ENCODE data around the gene CCDC172. TPM values are rescaled to one million over a fixed set of nuclear protein-coding genes. Genes with fewer than 3 reads are reported as not detected.

CCDC172 gene
- total and polyA plus RNA-seq, 2 experiments from 2014 or later, result 4.6 to 17.6 TPM

DNA sequence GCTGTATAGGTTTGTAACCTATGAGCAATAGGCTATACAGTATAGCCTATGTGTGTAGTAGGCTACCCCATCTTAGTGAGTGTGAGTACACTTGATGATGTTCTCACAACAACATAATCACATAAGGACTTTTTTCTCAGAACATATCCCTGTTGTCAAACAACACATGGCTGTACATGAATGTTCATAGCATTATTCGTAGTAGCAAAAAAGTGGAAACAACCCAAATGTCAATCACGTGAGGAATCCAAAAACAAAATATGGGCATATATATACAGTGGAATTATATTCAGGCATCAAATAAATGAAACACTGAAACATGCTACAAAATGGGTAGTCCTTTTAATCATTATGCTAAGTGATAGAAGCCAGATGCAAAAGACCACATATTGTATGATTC lies 31.1 kb downstream of the CCDC172 start:
- no peak overlapping the region for H3K4me3 Mint-ChIP-seq
- Histone ChIP-seq H3K27ac (ENCODE audit: low read depth) (no peak overlapping the region), H3K27me3 (ENCODE audit: insufficient read depth) (no peaks in the 10 kb centered on the region), H3K4me1 (ENCODE audit: insufficient read depth) (no peaks in the 10 kb centered on the region; the same call in 1 of the 2 replicates), H3K36me3 (ENCODE audit: insufficient read depth) (no peaks in the 10 kb centered on the region), H3K4me2 (no peak overlapping the region), H4K20me1 (replicated peaks; ENCODE audit: insufficient read depth) (no peaks in the 10 kb centered on the region), H3K4me3 (no peak overlapping the region), H3F3A (replicated peaks; ENCODE audit: low read depth) (no peaks in the 10 kb centered on the region), H3K79me2 (replicated peaks; ENCODE audit: insufficient read depth) (no peaks in the 10 kb centered on the region), H2AFZ (no peak overlapping the region), H3K9me2 (ENCODE audit: insufficient read depth) (no peaks in the 10 kb centered on the region)
- TF ChIP-seq ZNF331 (CRISPR knock-in tag; IDR thresholded peaks at IDR 0.05; ENCODE audit: low read depth) (no peak), STAT1 (IDR thresholded peaks at IDR 0.05; ENCODE audit: unreplicated experiment) (no peak), JUNB (IDR thresholded peaks at IDR 0.05; ENCODE audit: unreplicated experiment) (no peak), POLR2AphosphoS5 (IDR thresholded peaks at IDR 0.05; ENCODE audit: low read depth) (no peak)
- TF ChIP-seq, protein P1, sequence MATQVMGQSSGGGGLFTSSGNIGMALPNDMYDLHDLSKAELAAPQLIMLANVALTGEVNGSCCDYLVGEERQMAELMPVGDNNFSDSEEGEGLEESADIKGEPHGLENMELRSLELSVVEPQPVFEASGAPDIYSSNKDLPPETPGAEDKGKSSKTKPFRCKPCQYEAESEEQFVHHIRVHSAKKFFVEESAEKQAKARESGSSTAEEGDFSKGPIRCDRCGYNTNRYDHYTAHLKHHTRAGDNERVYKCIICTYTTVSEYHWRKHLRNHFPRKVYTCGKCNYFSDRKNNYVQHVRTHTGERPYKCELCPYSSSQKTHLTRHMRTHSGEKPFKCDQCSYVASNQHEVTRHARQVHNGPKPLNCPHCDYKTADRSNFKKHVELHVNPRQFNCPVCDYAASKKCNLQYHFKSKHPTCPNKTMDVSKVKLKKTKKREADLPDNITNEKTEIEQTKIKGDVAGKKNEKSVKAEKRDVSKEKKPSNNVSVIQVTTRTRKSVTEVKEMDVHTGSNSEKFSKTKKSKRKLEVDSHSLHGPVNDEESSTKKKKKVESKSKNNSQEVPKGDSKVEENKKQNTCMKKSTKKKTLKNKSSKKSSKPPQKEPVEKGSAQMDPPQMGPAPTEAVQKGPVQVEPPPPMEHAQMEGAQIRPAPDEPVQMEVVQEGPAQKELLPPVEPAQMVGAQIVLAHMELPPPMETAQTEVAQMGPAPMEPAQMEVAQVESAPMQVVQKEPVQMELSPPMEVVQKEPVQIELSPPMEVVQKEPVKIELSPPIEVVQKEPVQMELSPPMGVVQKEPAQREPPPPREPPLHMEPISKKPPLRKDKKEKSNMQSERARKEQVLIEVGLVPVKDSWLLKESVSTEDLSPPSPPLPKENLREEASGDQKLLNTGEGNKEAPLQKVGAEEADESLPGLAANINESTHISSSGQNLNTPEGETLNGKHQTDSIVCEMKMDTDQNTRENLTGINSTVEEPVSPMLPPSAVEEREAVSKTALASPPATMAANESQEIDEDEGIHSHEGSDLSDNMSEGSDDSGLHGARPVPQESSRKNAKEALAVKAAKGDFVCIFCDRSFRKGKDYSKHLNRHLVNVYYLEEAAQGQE (IDR thresholded peaks at IDR 0.05; ENCODE audit: unreplicated experiment), result no peak
- TF ChIP-seq, protein P2, sequence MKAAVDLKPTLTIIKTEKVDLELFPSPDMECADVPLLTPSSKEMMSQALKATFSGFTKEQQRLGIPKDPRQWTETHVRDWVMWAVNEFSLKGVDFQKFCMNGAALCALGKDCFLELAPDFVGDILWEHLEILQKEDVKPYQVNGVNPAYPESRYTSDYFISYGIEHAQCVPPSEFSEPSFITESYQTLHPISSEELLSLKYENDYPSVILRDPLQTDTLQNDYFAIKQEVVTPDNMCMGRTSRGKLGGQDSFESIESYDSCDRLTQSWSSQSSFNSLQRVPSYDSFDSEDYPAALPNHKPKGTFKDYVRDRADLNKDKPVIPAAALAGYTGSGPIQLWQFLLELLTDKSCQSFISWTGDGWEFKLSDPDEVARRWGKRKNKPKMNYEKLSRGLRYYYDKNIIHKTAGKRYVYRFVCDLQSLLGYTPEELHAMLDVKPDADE (IDR thresholded peaks at IDR 0.05), result no peak
- no peak for DNase-seq (ENCODE audit: low spot score)
- peaks cover 3% of the 10 kb centered on the region; the same call in 1 of the 3 replicates for H3K9me3 Mint-ChIP-seq
- H3K4me1 Mint-ChIP-seq, result peaks cover 2% of the 10 kb centered on the region; the same call in 2 of the 3 replicates
- no peak overlapping the region for H3K27ac Mint-ChIP-seq
- H3K36me3 Mint-ChIP-seq (ENCODE audit: low read depth), result peaks cover 9% of the 10 kb centered on the region; the same call in 2 of the 3 replicates
- H3K27me3 Mint-ChIP-seq (ENCODE audit: insufficient read depth, low read depth, poor library complexity), result no peaks in the 10 kb centered on the region
- no peak for ATAC-seq

DNA sequence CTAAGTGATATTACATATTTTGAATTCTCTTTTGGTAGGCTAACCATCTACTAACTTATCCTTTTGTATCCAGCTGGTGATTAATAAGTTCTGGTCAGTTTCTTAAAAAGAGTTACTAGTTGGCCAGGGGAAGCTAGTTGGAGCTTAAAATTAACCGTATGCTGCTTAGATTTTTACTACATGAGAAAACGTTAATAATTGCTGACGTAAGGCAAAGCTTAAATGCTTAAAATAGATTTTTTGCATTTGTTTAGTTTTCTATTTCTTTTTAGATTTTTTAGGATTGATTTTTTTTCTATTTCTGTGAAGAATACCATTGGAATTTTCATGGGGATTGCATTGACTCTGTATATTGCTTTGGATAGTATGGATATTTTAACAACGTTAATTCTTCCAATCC lies 32.6 kb downstream of the CCDC172 start:
- ATAC-seq, result no peak
- H3K4me1 Mint-ChIP-seq, result no peaks in the 10 kb centered on the region

More for the DNA sequence above, 32.6 kb downstream of the CCDC172 start:
- Histone ChIP-seq H4K20me1 (replicated peaks; ENCODE audit: insufficient read depth) (no peaks in the 10 kb centered on the region), H3F3A (replicated peaks; ENCODE audit: low read depth) (no peaks in the 10 kb centered on the region), H3K36me3 (ENCODE audit: insufficient read depth) (no peaks in the 10 kb centered on the region), H3K4me1 (ENCODE audit: insufficient read depth) (no peaks in the 10 kb centered on the region), H2AFZ (no peak overlapping the region), H3K4me3 (no peak overlapping the region), H3K27ac (ENCODE audit: low read depth) (no peak overlapping the region), H3K4me2 (no peak overlapping the region), H3K27me3 (ENCODE audit: insufficient read depth) (no peaks in the 10 kb centered on the region), H3K9me2 (ENCODE audit: insufficient read depth) (no peaks in the 10 kb centered on the region), H3K79me2 (replicated peaks; ENCODE audit: insufficient read depth) (no peaks in the 10 kb centered on the region)
- DNase-seq (ENCODE audit: low spot score), result no peak
- TF ChIP-seq EZH2 (IDR thresholded peaks at IDR 0.05; ENCODE audit: low read depth, unreplicated experiment), result no peak
- no peak for TF ChIP-seq JUNB (IDR thresholded peaks at IDR 0.05; ENCODE audit: unreplicated experiment)
- Mint-ChIP-seq H3K4me3 (no peak overlapping the region), H3K27me3 (ENCODE audit: insufficient read depth, low read depth, poor library complexity) (no peaks in the 10 kb centered on the region), H3K9me3 (peaks cover 3% of the 10 kb centered on the region; the same call in 1 of the 3 replicates), H3K36me3 (ENCODE audit: low read depth) (peaks cover 4% of the 10 kb centered on the region; the same call in 1 of the 3 replicates), H3K27ac (no peak overlapping the region)

All from GM23338 (cell line).